HG03457 (cell line): ENCODE data around the gene RNF144B.
"Not testable (repeated sequence)": the region's sequence is repeated elsewhere in the genome, so short reads cannot be mapped to it uniquely, and the experiment has no call there.

Experiments
- ATAC-seq: cut with Tn5 transposase; IDR thresholded peaks from one replicate; pipeline ENCODE4 v1.9.1; 2021; ENCODE audit warnings: moderate number of reproducible peaks; ENCODE audit not compliant: unreplicated experiment

Gene RNF144B

DNA sequence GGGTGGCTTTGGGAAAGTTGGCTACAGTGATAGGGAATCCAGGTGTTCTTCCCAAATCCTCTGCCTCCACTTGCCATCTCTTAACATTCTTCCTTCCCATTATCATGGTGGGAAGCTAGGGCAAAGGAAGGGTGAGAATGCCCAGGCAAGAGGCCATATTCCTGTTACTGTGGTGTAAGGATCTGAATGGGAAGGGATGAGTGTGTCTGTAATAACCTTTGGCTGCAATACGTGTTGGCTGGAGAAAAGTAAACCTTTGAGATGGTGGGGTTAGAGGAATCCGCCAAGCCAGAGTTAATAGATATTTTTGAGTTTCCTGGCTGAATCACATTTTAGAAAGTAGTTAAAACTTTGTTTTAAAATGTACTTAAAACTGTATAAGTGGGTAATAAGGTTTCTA is 45.9 kb downstream of the RNF144B start:
- no peak for ATAC-seq

DNA sequence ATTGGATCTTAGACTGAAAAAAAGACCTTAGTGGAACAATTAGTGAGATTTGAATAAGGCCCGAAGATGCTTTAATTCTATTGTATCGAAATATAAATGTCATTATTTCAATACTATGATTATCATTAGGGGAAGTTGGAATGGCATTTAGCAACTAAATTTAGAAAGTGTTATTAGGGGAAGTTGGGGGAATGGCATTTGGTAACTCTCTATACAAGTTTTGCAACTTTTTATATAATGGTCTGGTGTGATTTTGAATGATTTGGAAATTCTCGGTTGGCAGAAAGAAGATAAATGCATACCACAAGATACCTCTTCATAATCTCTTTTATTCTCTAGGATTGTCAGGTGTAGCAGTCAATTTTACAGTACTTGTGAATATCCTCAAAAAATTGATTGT is 49.2 kb downstream of the RNF144B start:
- ATAC-seq, result no peak

DNA sequence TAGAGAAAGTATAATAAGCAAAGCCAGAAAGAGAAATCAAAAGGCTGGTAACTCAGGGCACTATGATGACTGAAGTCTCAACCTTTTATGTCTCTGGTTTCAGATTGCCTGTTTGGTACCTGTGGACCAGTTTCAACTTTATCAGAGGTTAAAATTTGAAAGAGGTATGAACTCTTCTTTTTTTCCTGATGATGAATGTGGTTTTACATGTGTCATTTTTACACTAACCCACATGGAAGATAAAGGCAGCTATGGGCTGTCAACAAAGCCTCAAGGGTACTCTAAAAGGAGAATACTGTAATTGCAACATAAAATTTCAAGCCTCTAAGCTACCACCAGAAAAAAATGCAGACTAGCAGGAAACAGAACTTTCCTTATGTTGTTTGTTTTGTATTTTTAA is 52.4 kb downstream of the RNF144B start:
- ATAC-seq, result no peak

DNA sequence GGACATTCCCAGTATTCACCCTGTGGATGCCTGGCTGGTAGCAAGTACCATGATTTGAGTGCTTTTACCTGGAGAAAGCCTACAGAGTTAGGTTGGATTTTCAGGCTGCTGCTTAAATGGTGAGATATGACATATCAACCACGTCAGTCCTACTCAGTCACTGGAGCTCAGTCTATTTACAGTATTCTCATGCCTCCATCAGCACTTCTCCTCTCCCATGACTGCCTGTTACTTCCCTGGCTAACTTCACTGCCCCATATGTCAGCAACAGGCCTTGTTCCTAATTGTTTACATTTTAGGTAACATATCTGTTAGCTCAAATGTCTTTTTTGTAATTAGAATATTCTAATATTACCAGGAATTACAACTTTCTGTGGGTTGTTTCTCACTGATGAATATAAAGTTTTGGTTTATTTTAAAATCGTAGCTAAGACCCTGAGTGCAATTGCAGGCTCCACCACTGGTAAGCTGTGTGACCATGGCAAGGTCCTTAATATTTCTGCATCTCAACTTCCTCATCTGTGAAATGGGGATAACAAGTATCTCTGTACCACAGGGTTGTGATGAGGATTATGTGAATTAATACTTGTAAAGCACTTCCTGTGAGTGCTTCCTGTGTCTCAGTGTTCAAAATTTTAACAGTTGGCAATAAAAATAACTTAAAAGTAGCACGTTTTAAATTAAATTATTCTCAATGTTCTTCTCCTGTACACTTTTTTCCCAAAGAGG is 54.3 kb downstream of the RNF144B start:
- no peak for ATAC-seq

DNA sequence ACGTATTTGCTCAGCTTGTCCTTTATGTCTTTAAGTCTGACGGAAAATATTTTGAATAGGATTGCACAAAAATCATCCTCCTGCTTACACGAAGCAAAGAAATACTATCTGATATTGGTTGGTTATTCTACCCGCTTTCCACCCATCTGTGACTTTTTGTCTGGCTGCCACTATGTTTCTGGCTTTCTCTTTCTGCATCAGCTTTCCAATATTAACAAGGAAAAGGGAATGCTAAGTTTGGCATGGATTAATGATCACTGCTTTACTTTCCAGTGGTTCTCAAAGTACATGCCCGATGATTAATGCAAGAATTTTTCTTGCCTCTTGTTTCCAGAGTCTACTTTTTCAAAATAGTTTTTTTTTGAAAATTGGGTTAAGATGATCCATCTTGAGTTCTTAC is 57.0 kb downstream of the RNF144B start:
- ATAC-seq, result no peak

DNA sequence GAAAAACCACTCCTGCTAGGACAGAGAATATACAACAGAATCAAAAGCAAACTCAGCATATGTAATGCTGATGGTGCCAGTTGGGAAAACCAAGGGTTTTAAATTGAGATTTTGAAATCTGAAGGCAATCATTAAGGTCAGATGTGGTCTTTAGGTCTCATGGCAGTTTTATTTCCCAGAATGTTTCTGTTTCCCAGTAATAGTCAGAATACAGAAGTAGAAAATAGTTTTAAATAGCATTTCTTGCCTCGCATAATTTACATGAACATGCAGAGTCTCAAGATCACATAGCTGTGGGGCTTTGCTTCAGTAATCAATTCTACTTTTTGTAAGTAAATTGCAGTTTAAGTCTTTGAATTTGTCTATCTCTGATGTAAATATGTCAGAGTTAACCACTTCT is 58.1 kb downstream of the RNF144B start:
- ATAC-seq, result no peak

DNA sequence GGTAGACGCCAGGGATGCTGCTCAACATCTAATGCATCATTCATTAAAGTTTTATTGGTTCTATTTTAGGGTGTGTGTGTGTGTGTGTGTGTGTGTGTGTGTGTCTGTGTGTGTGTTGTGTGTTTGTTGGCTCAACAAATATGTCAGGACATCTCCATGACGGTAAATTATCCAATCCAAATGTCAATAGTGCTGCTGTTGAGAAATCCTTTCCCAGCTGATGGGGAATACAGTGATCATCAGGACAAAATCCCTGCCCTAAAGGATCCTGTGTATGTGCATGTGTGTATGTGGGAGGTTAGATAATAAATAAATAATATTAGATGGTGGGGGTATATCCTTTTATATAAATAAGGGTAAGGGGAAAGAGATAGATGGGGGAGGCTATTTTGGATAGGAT is 59.6 kb downstream of the RNF144B start:
- ATAC-seq, result no peak

DNA sequence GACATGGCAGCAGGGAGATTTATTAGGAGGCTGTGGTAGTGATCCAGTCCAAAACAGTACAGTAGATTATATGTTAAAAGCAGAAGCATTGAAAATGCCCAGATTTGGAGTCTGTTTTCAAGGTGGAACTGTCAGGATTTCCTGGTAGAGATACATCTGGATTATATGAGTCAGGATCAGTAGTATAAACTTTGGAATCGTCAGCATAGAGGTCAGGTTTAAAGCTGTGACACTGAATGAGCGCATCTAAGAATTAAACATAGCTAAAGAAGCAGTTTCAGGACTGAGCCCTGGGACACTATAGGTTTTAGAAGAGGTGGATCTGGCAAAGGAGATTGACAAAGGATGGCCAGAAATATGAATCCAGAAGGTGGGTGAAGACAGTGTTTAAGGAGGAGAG is 60.4 kb downstream of the RNF144B start:
- ATAC-seq, result no peak

DNA sequence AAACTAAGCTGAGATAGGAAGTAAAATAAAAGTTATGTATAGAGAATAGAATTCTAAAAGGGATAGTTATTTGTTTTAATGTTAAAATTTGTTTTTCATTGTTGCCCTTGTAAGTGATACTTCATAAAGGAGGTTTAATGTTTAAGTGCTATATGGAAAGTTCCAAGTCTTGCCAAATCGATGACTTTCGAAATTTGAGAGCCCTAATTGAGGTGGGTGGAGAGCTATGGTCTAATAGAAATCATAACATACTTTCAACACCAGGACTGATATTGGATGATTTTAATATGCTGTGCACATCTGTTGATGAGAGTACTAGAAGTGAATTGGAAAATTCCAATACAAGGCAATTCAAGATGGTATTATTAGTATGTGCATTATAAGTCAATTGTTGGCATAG is 64.6 kb downstream of the RNF144B start:
- no peak for ATAC-seq

DNA sequence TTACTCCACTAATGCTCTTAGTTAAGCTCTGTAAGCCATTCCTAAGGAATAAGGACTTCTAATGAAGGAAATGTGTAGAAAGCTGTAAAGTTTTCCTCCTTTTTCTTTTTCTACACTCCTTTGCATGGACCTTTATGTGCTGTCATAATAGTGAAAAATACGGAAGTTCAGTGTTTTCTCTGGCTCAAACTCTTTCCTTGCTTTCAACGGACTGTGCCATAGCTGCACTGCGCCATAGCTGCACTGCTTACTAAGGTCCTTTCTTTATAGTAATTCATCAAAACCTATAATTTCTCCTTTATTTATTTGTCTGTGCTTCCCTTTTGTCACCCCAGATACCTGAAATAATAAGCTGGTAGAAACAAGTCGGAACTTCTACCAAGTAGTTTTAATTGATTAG is 67.3 kb downstream of the RNF144B start:
- ATAC-seq, result no peak

DNA sequence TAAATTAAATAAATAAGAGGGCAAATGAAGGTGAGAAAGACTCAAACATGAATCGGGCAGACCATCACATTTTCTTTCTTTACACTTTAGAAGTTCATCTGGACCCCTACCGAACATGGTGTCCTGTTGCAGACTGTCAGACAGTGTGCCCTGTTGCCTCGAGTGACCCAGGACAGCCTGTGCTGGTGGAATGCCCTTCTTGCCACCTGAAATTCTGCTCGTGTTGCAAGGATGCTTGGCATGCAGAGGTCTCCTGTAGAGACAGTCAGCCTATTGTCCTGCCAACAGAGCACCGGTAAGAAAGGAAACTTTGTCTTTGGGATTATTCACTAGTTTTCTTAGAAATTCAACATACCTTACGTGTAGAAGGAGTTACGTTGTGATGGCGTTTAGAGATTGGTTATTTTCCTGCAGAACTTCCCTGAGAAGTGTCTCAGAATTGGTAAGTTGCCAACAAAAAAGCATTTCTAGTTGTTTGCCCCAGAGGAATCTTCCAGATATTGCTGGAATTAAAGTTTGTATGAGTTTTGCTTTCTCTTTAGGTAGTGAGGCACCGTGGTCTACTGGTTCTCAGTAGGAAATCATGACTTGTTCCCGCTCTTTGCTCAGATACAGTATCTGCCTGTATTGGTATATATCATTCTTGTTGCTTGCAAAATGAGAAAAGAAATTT is 70.1 kb downstream of the RNF144B start:
- ATAC-seq, result no peak

DNA sequence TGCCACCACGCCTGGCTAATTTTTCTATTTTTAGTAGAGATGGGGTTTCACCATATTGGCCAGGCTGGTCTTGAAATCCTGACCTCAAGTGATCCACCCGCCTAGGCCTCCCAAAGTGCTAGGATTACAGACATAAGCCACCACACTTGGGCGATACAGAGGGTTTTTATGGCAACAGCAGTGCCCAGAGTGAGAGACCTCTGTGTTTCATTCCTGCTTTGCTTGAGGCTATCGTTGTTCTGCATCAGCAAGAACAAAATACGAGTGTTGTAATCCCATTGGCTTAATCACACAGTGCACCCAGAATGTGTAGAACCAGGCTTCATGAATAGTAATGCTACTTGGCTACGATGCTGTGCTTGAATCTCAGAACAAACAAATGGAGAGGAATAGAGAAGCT is 70.9 kb downstream of the RNF144B start:
- ATAC-seq, result not testable (repeated sequence)

DNA sequence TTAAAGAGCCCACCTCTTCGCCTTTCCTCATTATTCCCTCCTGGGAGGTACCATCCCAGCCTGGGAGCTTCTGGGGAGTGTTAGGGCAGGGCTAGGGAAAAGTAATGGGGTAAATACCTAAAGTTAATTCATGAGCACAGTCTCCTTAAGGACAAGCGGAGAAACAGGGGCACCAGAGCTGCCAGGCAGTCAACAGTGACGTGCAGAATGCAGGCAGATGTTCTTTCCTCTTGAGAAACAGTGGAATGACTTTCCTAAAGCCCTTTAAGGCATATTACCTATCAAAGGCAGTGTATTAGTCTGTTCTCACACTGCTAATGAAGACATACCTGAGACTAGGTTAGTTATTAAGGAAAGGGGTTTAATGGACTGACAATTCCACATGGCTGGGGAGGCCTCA is 76.3 kb downstream of the RNF144B start:
- ATAC-seq, result no peak

DNA sequence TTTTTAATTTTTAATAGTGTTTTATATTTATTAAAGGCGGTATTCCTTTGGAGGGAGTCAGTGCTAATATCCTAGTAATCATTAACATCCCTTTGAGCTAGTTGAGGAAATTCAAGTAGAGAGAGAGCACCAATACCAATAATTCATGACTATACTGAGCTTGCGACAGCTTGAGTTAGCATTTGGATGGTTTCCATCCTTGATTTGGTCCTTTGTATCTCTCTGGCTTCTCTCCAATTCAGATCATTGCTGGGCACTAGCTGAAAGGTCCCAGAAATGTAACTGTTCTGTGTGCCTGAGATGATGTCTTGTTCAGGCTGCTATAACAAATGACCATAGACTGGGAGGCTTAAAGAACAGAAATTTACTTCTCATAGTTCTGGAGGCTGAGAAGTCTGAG is 77.0 kb downstream of the RNF144B start:
- no peak for ATAC-seq

DNA sequence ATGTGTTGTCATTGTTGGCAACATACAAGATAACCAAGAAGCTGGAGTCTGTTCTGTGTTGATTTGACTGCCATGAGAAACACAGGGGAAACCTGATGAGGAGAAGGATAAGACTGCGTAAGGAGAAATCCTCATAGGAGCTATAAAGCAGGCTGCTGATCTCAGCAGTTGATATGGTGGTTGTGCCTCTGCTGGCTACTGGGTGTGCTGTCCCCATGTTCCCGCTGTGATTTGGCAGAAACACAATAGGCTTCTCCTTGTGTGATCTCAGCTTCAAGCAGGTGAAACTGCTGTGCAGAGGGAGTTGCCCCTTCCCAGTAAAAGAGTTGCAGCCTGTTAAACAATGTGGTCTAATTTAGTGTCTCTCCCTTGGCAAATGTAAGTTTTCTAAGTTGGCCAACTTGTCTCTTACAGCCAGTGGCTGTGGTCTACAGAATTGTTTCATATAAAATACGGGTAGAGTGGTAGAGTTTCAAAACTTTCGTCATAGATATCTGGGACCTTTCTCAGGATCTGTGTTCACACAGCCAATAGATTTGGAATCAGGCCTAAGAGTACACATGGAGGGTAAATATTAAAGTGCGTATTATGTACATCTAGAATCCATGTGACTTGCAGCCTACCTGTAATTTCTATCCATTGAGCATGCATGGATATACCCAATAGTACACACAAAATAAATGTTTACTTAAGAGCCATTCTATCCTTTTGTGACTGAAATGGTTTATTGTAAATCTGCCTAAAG is 78.4 kb downstream of the RNF144B start:
- no peak for ATAC-seq

DNA sequence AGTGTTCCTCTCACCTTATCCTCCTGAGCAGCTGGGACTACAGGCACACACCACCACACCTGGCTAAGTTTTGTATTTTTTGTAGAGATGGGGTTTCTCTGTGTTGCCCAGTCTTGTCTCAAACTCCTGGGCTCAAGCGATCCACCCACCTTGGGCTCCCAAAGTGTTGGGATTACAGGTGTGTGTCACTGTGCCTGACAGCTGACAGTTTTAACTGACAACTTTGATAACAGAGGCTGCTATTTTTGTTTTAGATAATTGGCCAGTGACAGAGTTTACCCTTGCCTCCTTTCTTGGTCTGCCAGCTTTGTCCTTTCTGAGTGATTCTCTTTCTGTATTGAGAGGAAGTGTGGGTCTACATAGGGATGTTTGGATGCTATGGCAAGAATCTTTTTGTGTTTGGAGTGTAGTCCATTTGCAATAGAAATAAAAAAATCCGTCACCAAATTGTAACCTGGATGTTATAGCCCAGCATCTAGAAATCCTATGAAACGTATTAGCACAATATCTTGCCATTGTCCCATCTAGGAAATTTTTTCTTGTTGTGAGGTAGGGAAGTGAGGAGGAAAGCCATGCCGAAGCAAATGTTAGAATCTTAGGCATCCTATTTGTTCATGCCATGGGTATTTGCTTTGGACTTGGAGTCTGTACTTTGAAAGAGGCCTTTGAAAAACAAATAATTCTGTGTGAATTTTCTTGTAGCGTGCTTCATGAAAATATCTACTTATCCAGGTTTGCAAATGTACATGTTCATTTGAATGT is 80.8 kb downstream of the RNF144B start:
- no peak for ATAC-seq

DNA sequence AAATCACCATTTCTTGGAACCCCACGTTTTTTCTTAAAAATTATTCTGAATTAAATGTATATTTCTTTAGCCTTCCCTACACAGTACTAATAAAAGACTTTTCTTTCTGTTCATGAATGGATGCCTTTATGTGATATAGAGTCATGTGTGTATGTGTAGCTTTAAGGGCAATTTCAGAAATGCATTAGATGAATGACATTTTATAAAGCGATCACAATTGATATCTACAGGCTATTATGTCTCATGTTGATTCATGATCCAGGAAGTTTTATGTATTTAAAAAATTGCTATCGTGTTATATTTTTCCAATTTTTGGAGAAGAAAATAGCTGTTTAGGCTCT is 81.3 kb downstream of the RNF144B start:
- ATAC-seq, result no peak

DNA sequence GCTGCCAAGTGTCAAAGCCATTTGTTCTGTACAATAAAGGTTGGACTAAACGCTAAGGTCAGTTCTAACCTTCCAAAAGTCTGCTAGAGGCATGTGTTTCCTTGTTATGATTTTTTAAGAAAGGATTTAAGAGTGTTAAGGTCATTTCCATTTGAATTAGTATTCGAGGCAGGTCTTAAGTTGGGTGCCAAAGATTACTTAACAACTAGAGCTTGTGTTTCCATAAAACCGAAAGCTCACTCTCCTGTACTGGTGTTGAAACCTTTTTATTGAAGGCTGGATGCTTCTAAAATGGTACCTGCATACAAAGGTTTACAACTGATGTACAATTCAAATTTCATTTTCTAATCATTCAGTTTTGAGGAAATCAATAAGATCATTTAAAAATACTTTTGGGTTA is 82.4 kb downstream of the RNF144B start:
- no peak for ATAC-seq

DNA sequence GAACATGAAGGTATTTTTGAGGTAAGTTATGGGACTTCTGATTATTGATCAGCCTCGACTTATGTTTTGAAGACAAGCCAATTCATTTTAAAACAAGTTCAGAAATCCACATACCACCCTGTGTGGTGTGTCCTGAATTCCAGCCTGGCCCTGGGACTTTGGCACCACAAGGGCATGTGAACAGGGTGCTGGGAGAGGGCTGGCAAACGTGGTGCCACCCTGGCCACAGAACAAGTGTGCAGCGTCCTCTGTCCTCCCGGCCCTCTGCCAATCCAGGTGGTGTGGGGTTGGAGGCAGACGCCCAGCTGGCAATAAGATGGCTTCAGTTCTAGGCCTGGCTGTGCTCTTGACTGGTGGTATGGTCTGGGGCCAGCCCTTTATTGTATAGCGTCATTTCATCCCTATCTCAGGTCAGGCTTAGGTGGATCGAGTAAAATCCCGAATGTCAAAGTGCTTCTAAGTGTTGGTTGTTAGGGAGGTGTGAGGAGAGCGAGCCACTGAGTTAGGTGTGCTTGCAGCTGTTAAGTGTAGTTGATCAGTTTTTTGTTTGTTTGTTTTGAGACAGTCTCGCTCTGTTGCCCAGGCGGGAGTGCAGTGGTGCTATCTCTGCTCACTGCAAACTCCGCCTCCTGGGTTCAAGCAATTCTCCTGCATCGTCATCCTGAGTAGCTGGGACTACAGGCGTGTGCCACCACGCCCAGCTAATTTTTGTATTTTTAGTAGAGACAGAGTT is 84.2 kb downstream of the RNF144B start:
- ATAC-seq, result no peak

DNA sequence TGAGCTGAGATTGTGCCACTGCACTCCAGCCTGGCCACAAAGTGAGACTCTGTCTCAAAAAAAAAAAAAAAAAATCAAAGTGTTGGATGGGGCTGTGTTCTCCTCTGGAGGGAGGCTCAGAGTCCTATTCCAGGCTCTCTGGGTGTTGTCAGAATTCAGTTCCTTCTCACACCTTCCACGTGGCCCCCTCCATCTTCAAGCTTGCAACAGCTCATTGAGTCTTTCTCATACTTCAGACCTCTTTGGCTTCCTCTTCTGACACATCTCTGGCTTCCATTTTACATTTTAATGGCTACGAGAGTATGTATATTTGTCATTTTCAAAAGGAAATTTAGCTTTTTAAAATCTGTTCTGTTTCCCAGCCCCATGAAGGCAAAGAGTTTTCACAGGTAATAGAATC is 85.8 kb downstream of the RNF144B start:
- no peak for ATAC-seq

DNA sequence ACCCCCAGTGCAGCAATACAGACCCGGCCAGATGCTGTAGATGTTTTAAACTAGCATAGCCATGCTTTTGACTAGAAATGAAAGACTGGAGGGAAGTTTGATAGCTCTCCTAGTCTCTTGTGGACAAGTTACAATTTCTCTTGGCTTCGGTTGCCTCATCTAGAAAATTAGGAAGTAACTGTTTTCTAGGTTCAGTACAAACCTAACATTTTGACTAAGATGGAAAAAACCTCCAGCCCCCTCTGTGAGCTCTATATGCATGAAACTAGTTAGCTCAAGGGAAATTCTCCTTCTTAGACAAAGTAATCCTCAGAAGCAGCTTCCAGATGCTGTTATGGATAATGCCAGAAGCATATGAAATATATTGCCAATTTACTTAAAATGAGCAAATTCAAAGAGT is 86.6 kb downstream of the RNF144B start:
- no peak for ATAC-seq
